HEK293T (cell line): ENCODE measurements around the gene KRTAP6-2.

Source experiments
- FOXK2 ChIP-seq: fragments of 450-650 bp; IDR thresholded peaks from 2 replicates; pipeline ENCODE4 v1.6.1; 2016; ENCODE audit warnings: mild to moderate bottlenecking
- NFRKB ChIP-seq: fragments of 450-650 bp; IDR thresholded peaks from 2 replicates; pipeline ENCODE4 v1.6.1; 2016; ENCODE audit warnings: mild to moderate bottlenecking, moderate library complexity
- SP1 ChIP-seq: fragments of 450-650 bp; IDR thresholded peaks from 2 replicates; pipeline ENCODE4 v1.6.1; 2017
- TARDBP ChIP-seq: fragments of 450-650 bp; IDR thresholded peaks from 2 replicates; pipeline ENCODE4 v1.6.1; 2016

GRCh38 chr21:30552782-30553181 lies 45.9 kb downstream of the KRTAP6-2 start:
- TF ChIP-seq FOXK2 = no peak
- no peak for TF ChIP-seq SP1
- no peak for TF ChIP-seq TARDBP
- TF ChIP-seq NFRKB = no peak
